ENCODE measurements around the gene AHSG. TPM values are rescaled to one million over a fixed set of nuclear protein-coding genes. Genes with fewer than 3 reads are reported as not detected.

AHSG gene
- total RNA-seq, 1 experiment from 2014 or later: 1.6 TPM

GRCh38 chr3:186664506-186664905 lies 51.6 kb downstream of the AHSG start (continued):
- TF ChIP-seq SP1 (IDR thresholded peaks at IDR 0.05; ENCODE audit: low read depth) (no peak), EGR1 (IDR thresholded peaks at IDR 0.05; ENCODE audit: low read depth) (no peak), POLR2A (IDR thresholded peaks at IDR 0.05; ENCODE audit: borderline replicate concordance, extremely low read depth, insufficient read depth, insufficient read length) (no peak), REST (IDR thresholded peaks at IDR 0.05; ENCODE audit: low read depth) (no peak), ZNF274 (IDR thresholded peaks at IDR 0.05; ENCODE audit: low read depth, low read length) (no peak), ATF3 (IDR thresholded peaks at IDR 0.05) (no peak), CBX3 (IDR thresholded peaks at IDR 0.05; ENCODE audit: low read depth) (no peak), JUND (IDR thresholded peaks at IDR 0.05) (no peak), SRF (IDR thresholded peaks at IDR 0.05; ENCODE audit: low read depth) (no peak), SIN3A (IDR thresholded peaks at IDR 0.05; ENCODE audit: low read depth) (no peak)

- Histone ChIP-seq H3K79me2 (ENCODE audit: insufficient read depth, low read length) (no peaks in the 10 kb centered on the region), H3K9me2 (ENCODE audit: insufficient read depth) (no peaks in the 10 kb centered on the region), H3K9me3 (ENCODE audit: control insufficient read depth in 1 of 2, insufficient read depth in 1 of 2, low read depth in 1 of 2, low read length in 2 of 2) (no peaks in the 10 kb centered on the region), H3K36me3 (ENCODE audit: control insufficient read depth in 1 of 2, insufficient read depth in 2 of 2, low read length in 2 of 2) (no peaks in the 10 kb centered on the region), H3K4me3 (replicated peaks in 1 of 2; ENCODE audit: low read depth in 1 of 2, low read length in 2 of 2) (no peak within 1 kb of the TSS), H2AFZ (ENCODE audit: low read depth, low read length, poor library complexity, severe bottlenecking) (no peak within 1 kb of the TSS), H3K4me2 (ENCODE audit: low read length) (no peak within 1 kb of the TSS), H3K9ac (ENCODE audit: low read length) (no peak within 1 kb of the TSS), H3K27ac (ENCODE audit: low read depth, low read length) (no peak within 1 kb of the TSS), H3K4me1 (ENCODE audit: control insufficient read depth in 1 of 2, insufficient read depth in 2 of 2, low read length in 2 of 2) (peaks cover 5 to 20% of the 10 kb centered on the region in 2 experiments; a peak in 3 of 4 replicates), H4K20me1 (ENCODE audit: insufficient read depth) (no peaks in the 10 kb centered on the region), H3K27me3 (ENCODE audit: insufficient read depth, low read length) (no peaks in the 10 kb centered on the region)
- BruUV-seq (replicated peaks): no TSS peak
- RAD21 ChIA-PET (ENCODE audit: low non-redundant PET in 1 of 2, low total read pairs in 2 of 2, uncharacterized antibody in 2 of 2, unreplicated experiment in 2 of 2): no interaction called here
- ATAC-seq (no peak), DNase-seq (ENCODE audit: low read depth, low spot score) (no peak)
- CTCF ChIA-PET: no interaction called here
- intact Hi-C loops (cut with micrococcal nuclease): no loop called here
- POLR2A ChIA-PET: no interaction called here
- TF ChIP-seq CEBPB (IDR thresholded peaks at IDR 0.05; ENCODE audit: low read depth) (no peak), REST (IDR thresholded peaks at IDR 0.05; ENCODE audit: low read depth) (no peak), SIN3A (IDR thresholded peaks at IDR 0.05; ENCODE audit: low read depth) (no peak), SP1 (IDR thresholded peaks at IDR 0.05; ENCODE audit: low read depth) (no peak), POLR2AphosphoS5 (IDR thresholded peaks at IDR 0.05; ENCODE audit: low read depth, low read length) (no peak), RAD21 (IDR thresholded peaks at IDR 0.05; ENCODE audit: low read depth) (no peak)
These were observed 52.8 kb downstream of the AHSG start, which contains the start of gene HRG for GRCh38 chr3:186665625-186666188. TSS of gene HRG (plus strand) at chr3:186666014. CDS start at chr3:186666032, 18 bp downstream.

Measured in HCT116 (cell line).